Endothelial cell of umbilical vein (primary cell): ENCODE results near the gene HAUS5.

Experiments used
- CTCF ChIP-seq, 2 donors: IDR thresholded peaks; 1 replicate in 1 of 2; 2 replicates in 1 of 2; pipeline ENCODE4 v1.5.1; 2011; ENCODE audit warnings: low read length in 2 of 2, mild to moderate bottlenecking in 2 of 2, moderate library complexity in 2 of 2, control low read depth in 1 of 2, inconsistent platforms in 1 of 2, low read depth in 1 of 2; ENCODE audit not compliant: insufficient read depth in 1 of 2; ENCODE audit errors: extremely low read depth in 1 of 2
- MAX ChIP-seq: IDR thresholded peaks from 2 replicates; pipeline ENCODE4 v1.6.1; 2011; ENCODE audit not compliant: insufficient read depth, insufficient read length
- MYC ChIP-seq: IDR thresholded peaks from one replicate; pipeline ENCODE4 v1.6.1; 2011; ENCODE audit warnings: mild to moderate bottlenecking, low read depth, low read length
- POLR2A ChIP-seq: IDR thresholded peaks from 2 replicates; pipeline ENCODE4 v1.6.1; 2012; ENCODE audit warnings: low read depth, mild to moderate bottlenecking, control low read depth, low read length
- POLR2AphosphoS5 ChIP-seq: IDR thresholded peaks from 2 replicates; pipeline ENCODE4 v1.6.1; 2012; ENCODE audit warnings: low read depth, mild to moderate bottlenecking, control low read depth, low read length, moderate library complexity; ENCODE audit not compliant: insufficient read depth

DNA sequence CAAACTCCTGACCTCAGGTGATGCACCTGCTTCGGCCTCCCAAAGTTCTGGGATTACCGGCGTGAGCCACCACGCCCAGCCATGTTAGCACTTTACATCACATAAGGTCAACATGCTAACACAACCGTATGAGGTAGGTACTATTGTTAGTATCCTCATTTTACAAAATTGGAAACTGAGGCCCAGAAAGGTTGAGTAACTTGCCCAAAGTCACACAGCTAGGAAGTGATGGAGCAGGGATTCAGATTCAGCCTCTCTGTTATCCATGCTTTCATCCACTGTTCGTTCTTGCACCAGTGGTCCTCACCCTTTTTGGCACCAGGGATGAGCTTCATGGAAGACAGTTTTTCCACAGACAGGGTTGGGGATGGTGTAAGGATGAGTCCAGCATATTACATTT lies 44.2 kb downstream of the HAUS5 start:
- TF ChIP-seq POLR2A (no peak), MYC (no peak), POLR2AphosphoS5 (no peak), CTCF (IDR thresholded peaks at IDR 0.05; ENCODE audit: extremely low read depth in 1 of 2, insufficient read depth in 1 of 2, low read depth in 1 of 2, low read length in 2 of 2) (no peak), MAX (no peak)
